Gastrocnemius medialis (tissue), 4 donors: Measurements from ENCODE around the gene FGF23.

Source experiments
- POLR2A ChIP-seq, 2 donors: fragments of 450-650 bp; IDR thresholded peaks; one replicate each; pipeline ENCODE4 v1.6.1; 2017; ENCODE audit warnings: antibody characterized with exemption in 2 of 2, mild to moderate bottlenecking in 2 of 2, moderate library complexity in 2 of 2
- TF ChIP-seq, protein P1 (sequence below), 5 experiments: fragments of 450-650 bp in 3 of 5; fragments of 200-600 bp in 2 of 5; sonication (generic) in 2 of 5; IDR thresholded peaks in 4 of 5; conservative IDR thresholded peaks in 1 of 5; 1 replicate in 4 of 5; 2 replicates in 1 of 5; pipeline ENCODE4 v1.5.1; 2016 to 2019; ENCODE audit warnings: antibody characterized with exemption in 5 of 5, mild to moderate bottlenecking in 3 of 5, moderate library complexity in 3 of 5

- TF ChIP-seq, protein P1, sequence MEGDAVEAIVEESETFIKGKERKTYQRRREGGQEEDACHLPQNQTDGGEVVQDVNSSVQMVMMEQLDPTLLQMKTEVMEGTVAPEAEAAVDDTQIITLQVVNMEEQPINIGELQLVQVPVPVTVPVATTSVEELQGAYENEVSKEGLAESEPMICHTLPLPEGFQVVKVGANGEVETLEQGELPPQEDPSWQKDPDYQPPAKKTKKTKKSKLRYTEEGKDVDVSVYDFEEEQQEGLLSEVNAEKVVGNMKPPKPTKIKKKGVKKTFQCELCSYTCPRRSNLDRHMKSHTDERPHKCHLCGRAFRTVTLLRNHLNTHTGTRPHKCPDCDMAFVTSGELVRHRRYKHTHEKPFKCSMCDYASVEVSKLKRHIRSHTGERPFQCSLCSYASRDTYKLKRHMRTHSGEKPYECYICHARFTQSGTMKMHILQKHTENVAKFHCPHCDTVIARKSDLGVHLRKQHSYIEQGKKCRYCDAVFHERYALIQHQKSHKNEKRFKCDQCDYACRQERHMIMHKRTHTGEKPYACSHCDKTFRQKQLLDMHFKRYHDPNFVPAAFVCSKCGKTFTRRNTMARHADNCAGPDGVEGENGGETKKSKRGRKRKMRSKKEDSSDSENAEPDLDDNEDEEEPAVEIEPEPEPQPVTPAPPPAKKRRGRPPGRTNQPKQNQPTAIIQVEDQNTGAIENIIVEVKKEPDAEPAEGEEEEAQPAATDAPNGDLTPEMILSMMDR (IDR thresholded peaks at IDR 0.05 in 4 of 5, conservative IDR thresholded peaks at IDR 0.05 in 1 of 5), result no peak
- TF ChIP-seq POLR2A (IDR thresholded peaks at IDR 0.05), result no peak
These were observed 39.4 kb upstream of the FGF23 start for GRCh38 chr12:4418913-4419312.
